Sigmoid colon (tissue), 4 donors: ENCODE results near the gene CNNM3.

Experiments
- CTCF ChIP-seq, 4 experiments: fragments of 450-650 bp in 3 of 4; fragments of 200-600 bp in 1 of 4; IDR thresholded peaks; one replicate each; pipeline ENCODE4 v1.5.1; 2016 to 2019; ENCODE audit warnings: antibody characterized with exemption in 4 of 4, mild to moderate bottlenecking in 3 of 4, moderate library complexity in 2 of 4
- EP300 ChIP-seq, 4 donors: sonication (generic); formaldehyde crosslinking; IDR thresholded peaks; one replicate each; pipeline ENCODE4 v1.6.1; 2017; ENCODE audit warnings: antibody characterized with exemption in 4 of 4
- POLR2A ChIP-seq, 2 donors: fragments of 450-650 bp; IDR thresholded peaks; one replicate each; pipeline ENCODE4 v1.6.1; 2016; ENCODE audit warnings: antibody characterized with exemption in 2 of 2, mild to moderate bottlenecking in 2 of 2, moderate library complexity in 2 of 2

GRCh38 chr2:96877042-96877451, 61.0 kb downstream of the CNNM3 start:
- TF ChIP-seq EP300 (IDR thresholded peaks at IDR 0.05), result no peak
- no peak for TF ChIP-seq CTCF (IDR thresholded peaks at IDR 0.05)
- no peak for TF ChIP-seq POLR2A (IDR thresholded peaks at IDR 0.05)
